ENCODE data around the gene SAP130. TPM values are rescaled to one million over a fixed set of nuclear protein-coding genes. Genes with fewer than 3 reads are reported as not detected.

SAP130 gene
- total and polyA plus RNA-seq, 2 of the 8 experiments (the other 6 are each of a cell fraction or from before 2014, with no cell fraction given) = 51.4 to 54.3 TPM

DNA sequence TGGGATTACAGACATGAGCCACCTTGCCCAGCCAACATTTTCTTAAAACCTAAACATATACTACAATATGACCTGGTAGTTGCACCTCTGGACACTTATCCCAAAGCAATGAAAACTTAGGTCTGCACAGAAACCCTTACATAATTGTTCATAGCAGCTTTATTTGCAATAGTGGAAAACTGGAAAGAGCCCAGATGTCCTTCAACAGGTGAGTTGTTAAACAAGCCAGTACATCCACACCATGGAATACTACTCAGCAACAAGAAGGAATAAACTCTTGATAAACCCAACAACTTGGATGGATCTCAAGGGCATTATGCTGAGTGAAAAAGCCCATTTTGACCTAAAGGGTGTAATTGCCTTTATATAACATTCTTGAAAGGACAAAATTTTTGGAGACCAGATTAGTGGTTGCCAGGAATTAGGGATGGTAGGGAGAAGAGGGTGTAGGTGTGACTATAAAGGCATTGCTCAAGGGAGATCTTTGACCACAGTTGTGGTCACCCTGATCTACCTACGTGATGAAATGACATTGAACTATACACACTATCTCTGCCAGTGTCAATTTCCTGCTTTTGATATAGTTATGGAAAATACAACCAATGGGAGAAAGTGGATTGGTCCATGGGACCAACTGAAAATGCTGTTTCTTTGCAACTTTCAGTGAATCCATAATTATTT lies 130.2 kb downstream of the SAP130 start:
- DNase-seq (ENCODE audit: low read depth in 1 of 2, low spot score in 2 of 2) (no peak), FAIRE-seq (no peak)
- H3K27me3 ChIP-seq (replicated peaks in 1 of 4; ENCODE audit: control insufficient read depth in 3 of 4, extremely low read depth in 1 of 4, insufficient read depth in 3 of 4, low read length in 3 of 4) = no peaks in the 10 kb centered on the region
- no peak overlapping the region for H3K27ac ChIP-seq (ENCODE audit: low read depth, low read length)
- CTCF ChIA-PET (ENCODE audit: partially characterized antibody) = interaction anchor here (1.5 kb wide), 1 partner anchor 10 kb away, joined by 4 read pairs; no protein-coding TSS in a partner anchor
- H3K4ac ChIP-seq (replicated peaks; ENCODE audit: insufficient read length, low read depth, low read length) = no peak overlapping the region
- no peak overlapping the region for H2AK5ac ChIP-seq (ENCODE audit: low read depth, low read length)
- H3K36me3 ChIP-seq (ENCODE audit: control insufficient read depth in 2 of 4, insufficient read depth in 4 of 4, low read length in 3 of 4) = no peaks in the 10 kb centered on the region
- H3K4me1 ChIP-seq (replicated peaks in 1 of 4; ENCODE audit: control insufficient read depth in 3 of 4, insufficient read depth in 4 of 4, low read length in 3 of 4) = peaks cover 0 to 9% (median 5%) of the 10 kb centered on the region in 4 experiments; a peak in 5 of 7 replicates
- TF ChIP-seq KDM1A (IDR thresholded peaks at IDR 0.05; ENCODE audit: borderline replicate concordance, low read length) = no peak
- TF ChIP-seq POU5F1 (IDR thresholded peaks at IDR 0.05; ENCODE audit: low read depth, low read length) = no peak
- TF ChIP-seq TAF1 (IDR thresholded peaks at IDR 0.05; ENCODE audit: low read depth, low read length) = no peak
- no peak for TF ChIP-seq RXRA (IDR thresholded peaks at IDR 0.05; ENCODE audit: insufficient read depth, low read depth, low read length)
- TF ChIP-seq KDM5A (IDR thresholded peaks at IDR 0.05; ENCODE audit: low read length) = no peak
- no peak for TF ChIP-seq GTF2F1 (IDR thresholded peaks at IDR 0.05; ENCODE audit: borderline replicate concordance, low read depth, low read length)
- TF ChIP-seq TEAD4 (IDR thresholded peaks at IDR 0.05; ENCODE audit: low read depth, low read length) = no peak
- no peak for TF ChIP-seq SP2 (IDR thresholded peaks at IDR 0.05; ENCODE audit: low read length)
- no peak for TF ChIP-seq SIRT6 (IDR thresholded peaks at IDR 0.05; ENCODE audit: low read length)
- no peak for TF ChIP-seq SRF (IDR thresholded peaks at IDR 0.05; ENCODE audit: low read depth, low read length)
- TF ChIP-seq JUND (IDR thresholded peaks at IDR 0.05; ENCODE audit: low read length) = no peak
- no peak for TF ChIP-seq SP1 (IDR thresholded peaks at IDR 0.05; ENCODE audit: low read depth, low read length)
- TF ChIP-seq, protein P1, sequence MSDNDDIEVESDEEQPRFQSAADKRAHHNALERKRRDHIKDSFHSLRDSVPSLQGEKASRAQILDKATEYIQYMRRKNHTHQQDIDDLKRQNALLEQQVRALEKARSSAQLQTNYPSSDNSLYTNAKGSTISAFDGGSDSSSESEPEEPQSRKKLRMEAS (IDR thresholded peaks at IDR 0.05) = no peak
- no peak for TF ChIP-seq HDAC6 (IDR thresholded peaks at IDR 0.05; ENCODE audit: low read depth, low read length)
- no peak overlapping the region for H4K8ac ChIP-seq (ENCODE audit: extremely low read depth, insufficient read depth, low read length)
- POLR2A ChIA-PET (ENCODE audit: partially characterized antibody) = no interaction called here
- no peak overlapping the region for H2BK12ac ChIP-seq (ENCODE audit: low read depth, low read length)
- H3K4me3 ChIP-seq (ENCODE audit: extremely low read depth in 1 of 4, insufficient read depth in 2 of 4, low read depth in 3 of 4, low read length in 4 of 4) = no peak overlapping the region
- WGBS, 2 experiments (ENCODE audit: extremely low coverage in 1 of 2, insufficient coverage in 1 of 2, insufficient read length in 1 of 2, insufficient replicate concordance in 2 of 2, low coverage in 1 of 2, low lambda C conversion rate in 2 of 2, missing lambda C conversion rate in 1 of 2) = 100% methylated on average over 1 of the region's 1 CpG; no CpG with 5 or more reads in 1 of the 2 experiments
- no peak overlapping the region for H3K56ac ChIP-seq (replicated peaks; ENCODE audit: insufficient read length, low read depth, low read length)
- H2BK120ac ChIP-seq (replicated peaks; ENCODE audit: low read depth, low read length) = no peak overlapping the region
- no peak overlapping the region for H2BK5ac ChIP-seq (ENCODE audit: low read depth, low read length)
- H3K4me2 ChIP-seq (ENCODE audit: insufficient read depth in 1 of 2, low read depth in 2 of 2, low read length in 2 of 2) = no peak overlapping the region
- no peak overlapping the region for H4K91ac ChIP-seq (replicated peaks; ENCODE audit: insufficient read length, low read length)
- H2AFZ ChIP-seq (ENCODE audit: low read length) = no peak overlapping the region
- H3K9me3 ChIP-seq (ENCODE audit: insufficient read depth in 2 of 2, low read depth in 1 of 2, low read length in 1 of 2) = no peaks in the 10 kb centered on the region; a peak in 1 of 4 replicates
- H3K18ac ChIP-seq (ENCODE audit: extremely low read depth, low read length) = no peak overlapping the region
- H2BK15ac ChIP-seq (ENCODE audit: low read length) = no peak overlapping the region
- H4K20me1 ChIP-seq (replicated peaks in 1 of 2; ENCODE audit: control insufficient read depth in 1 of 2, insufficient read depth in 2 of 2, low read length in 2 of 2) = no peaks in the 10 kb centered on the region
- H3K79me1 ChIP-seq (ENCODE audit: low read depth, low read length) = no peaks in the 10 kb centered on the region
- H3K23ac ChIP-seq (ENCODE audit: insufficient read length) = no peak overlapping the region
- H2BK20ac ChIP-seq (ENCODE audit: low read length) = no peak overlapping the region
- H3K9ac ChIP-seq (replicated peaks in 1 of 4; ENCODE audit: extremely low read depth in 1 of 4, low read depth in 3 of 4, low read length in 3 of 4) = no peak overlapping the region
- H3K23me2 ChIP-seq (ENCODE audit: low read depth, low read length) = no peaks in the 10 kb centered on the region
- no peak overlapping the region for H4K5ac ChIP-seq (ENCODE audit: insufficient read length, low read depth, low read length)
- no peaks in the 10 kb centered on the region for H3K79me2 ChIP-seq (ENCODE audit: control insufficient read depth in 1 of 2, insufficient read depth in 2 of 2, low read length in 2 of 2)
- H3K14ac ChIP-seq (ENCODE audit: insufficient read length) = no peak overlapping the region

Measured in H1 (cell line).